COLO668 (cell line): Measurements from ENCODE around the gene VPS25.

Source experiments
- DNase-seq: peaks from one replicate; lab custom pipeline; 2025; ENCODE audit not compliant: unreplicated experiment; lab: John Stamatoyannopoulos, UW

The VPS25 gene

DNA sequence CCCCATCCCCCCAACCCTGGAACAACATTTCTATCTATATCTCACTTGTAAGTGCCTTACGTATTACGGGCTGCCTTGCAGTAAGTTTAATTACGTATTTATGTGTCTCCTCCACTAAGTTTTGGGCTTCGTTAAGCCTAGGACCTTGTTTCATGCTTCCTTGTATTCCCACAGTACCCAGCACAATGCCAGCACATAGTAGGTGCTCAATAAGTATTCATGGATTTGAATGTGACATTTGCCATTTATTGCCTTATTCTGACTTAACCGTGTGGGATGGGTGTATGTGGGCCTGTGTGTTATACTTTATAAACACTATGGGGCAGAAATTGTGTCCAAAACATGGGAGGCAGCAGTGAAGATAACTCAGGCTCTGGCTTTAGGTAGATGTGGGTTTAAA is 19.3 kb downstream of the VPS25 start:
- no peak for DNase-seq

DNA sequence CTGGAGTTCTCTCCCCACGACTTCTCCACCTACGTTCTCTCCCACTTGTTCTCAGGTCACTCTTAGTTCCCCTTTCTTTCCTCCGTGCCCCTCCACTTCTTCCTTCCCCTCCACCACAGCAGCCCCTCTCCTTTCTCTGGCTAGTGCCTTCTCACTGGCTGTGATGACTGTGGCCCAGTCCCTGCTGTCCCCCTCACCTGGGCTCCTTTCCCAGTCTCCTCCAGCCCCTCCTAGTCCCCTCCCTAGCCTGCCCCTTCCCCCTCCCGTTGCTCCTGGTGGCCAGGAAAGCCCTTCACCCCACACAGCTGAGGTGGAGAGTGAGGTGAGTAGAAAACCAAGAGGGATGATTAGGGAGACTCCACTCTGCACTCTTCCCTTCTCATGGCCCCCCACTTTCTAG is 21.8 kb downstream of the VPS25 start:
- DNase-seq = no peak

DNA sequence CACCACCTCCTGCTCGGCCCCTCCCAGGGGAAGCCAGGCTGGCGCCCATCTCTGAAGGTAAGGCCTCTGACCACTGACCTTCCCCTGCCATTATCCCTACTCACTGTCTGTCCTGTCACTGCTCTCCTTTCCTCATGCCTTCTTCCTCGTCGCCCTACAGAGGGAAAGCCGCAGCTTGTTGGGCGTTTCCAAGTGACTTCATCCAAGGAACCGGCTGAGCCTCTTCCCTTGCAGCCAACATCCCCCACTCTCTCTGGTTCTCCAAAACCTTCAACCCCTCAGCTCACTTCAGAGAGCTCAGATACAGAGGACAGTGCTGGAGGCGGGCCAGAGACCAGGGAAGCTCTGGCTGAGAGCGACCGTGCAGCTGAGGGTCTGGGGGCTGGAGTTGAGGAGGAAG is 22.2 kb downstream of the VPS25 start:
- DNase-seq = no peak

DNA sequence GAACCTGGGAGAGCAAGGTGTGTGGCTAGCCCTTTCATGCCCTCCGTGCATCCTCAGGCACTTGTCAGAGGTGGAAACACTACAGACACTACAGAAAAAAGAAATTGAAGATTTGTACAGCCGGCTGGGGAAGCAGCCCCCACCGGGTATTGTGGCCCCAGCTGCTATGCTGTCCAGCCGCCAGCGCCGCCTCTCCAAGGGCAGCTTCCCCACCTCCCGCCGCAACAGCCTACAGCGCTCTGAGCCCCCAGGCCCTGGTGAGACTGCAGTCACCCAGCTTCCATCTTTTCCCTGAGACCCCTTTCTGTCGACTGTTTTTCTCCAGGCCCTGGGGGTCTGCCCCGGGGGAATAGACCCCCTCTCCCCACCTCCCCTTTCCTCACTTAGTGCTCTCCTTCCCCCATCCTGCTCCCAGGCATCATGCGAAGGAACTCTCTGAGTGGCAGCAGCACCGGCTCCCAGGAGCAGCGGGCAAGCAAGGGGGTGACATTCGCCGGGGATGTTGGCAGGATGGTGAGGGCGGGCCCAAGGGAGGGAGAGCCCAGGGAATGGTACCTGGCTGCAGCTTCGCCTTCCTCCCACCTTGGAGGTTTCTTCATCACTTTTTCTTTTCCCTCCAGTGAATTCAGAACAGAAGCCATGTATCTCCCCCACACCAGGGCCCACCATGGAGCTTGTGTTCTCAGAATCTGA is 23.0 kb downstream of the VPS25 start:
- no peak for DNase-seq

DNA sequence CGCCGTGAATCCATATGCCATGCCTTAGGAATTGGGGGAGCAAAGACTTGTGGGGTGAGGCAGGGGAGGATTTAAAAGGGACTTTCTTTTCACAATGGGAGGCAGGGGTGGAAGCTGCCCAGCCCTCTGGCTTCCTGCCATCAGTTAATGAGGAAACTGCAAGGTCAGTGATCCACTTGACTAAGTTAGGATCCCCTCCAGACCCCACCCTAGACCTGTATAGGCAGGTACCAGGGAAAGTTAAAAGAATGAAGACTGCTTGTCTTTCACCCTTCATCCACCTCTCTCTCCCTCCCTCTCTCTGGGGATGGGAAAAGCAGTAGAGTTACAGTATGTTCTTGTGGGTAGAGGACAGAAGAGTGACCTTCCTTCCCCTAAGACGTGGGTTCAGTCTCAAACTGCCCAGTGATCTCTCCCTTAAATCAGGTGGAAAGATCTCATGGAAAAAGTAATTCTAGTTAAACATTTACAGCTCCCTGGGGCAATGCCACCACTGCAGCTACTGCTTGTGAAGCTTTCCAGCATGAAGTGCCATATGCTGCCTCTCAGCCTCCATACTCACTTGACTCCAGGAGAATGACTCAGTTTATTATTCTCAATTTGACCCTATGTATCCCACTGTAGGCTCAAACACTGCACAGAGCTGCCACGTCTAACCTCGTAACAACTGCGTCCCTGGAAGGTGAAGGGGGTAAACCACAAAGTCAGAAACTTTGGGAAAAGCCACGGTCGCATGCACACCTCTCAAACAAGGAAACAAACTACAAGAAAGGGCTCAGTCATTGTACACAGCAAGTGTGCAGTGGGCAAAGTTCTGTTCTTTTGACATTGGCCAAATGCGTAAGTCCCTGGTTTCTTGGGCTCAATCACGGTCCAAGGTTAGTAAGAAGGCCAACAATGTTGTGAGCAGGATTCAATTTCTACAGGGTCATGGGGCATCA is 24.1 kb downstream of the VPS25 start:
- DNase-seq = peak; percentile 5

DNA sequence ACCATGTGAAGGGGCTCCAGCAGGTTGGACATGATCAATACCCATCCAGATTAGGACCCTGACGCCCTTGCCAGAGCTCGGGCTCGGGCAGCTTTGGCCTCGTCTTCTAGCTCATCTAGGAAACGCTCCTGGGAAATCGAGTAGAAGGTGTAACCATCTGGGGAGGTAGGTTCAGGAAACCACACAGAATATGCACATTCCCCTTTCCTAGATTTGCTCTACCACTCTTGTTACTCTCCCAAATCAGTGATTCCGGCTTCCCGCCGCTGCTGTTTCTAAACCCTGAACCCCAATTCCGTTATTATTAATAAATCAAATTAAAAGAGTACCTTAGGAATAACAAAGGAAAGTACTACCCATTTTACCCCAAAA is 24.7 kb downstream of the VPS25 start:
- DNase-seq = no peak

DNA sequence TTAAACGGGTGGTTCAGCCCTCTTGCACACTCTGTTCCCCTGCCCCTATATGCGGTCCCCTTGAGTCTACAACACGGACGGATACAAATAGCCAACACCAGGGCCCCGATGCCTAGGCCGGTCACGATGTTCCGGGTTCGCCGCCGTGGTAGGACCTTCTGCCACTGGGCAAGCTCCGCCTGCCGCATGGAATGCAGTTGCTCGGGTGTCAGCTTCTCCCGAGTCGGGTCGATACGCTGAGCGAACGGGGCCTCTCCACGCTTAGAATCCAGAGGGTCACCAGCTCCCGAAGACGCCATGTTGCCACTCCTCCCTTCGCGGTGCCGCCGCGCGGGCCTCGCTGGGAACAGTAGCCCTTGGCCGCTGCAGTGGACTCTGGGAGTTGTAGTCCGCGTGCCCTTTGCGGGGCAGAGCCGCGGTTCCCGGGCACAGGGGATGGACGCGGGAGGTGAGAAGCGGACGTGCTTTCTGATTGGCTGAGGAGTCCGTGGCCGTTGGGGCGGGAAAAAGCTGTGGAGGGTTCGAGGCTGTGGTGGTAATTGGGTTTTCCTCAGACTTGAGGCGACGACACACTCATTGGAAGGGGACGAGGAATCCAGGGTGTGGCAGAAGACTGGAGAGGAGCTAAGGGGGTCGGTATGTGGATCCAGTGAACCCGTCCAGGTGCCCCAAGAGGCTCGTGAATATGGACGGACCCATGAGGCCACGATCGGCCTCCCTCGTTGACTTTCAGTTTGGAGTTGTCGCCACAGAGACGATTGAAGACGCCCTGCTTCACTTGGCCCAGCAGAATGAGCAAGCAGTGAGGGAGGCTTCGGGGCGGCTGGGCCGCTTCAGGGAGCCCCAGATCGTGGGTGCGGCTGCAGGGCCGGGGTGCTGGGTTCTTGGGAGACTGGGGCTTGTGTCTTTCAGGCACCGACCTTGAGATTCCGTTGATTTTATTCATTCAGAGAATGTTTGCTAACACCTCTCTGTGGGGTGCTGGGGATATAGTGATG is 25.4 kb downstream of the VPS25 start, which contains the start of the genes CNTD1 and COA3:
TSS of gene CNTD1 (plus strand) at position 479 of the 998 bp plus-strand sequence. CDS start at position 686, 207 bp downstream.
TSS of gene COA3 (minus strand) at position 322 of the 998 bp plus-strand sequence. CDS start at position 299, 23 bp downstream.
- peak; percentile 83 for DNase-seq

DNA sequence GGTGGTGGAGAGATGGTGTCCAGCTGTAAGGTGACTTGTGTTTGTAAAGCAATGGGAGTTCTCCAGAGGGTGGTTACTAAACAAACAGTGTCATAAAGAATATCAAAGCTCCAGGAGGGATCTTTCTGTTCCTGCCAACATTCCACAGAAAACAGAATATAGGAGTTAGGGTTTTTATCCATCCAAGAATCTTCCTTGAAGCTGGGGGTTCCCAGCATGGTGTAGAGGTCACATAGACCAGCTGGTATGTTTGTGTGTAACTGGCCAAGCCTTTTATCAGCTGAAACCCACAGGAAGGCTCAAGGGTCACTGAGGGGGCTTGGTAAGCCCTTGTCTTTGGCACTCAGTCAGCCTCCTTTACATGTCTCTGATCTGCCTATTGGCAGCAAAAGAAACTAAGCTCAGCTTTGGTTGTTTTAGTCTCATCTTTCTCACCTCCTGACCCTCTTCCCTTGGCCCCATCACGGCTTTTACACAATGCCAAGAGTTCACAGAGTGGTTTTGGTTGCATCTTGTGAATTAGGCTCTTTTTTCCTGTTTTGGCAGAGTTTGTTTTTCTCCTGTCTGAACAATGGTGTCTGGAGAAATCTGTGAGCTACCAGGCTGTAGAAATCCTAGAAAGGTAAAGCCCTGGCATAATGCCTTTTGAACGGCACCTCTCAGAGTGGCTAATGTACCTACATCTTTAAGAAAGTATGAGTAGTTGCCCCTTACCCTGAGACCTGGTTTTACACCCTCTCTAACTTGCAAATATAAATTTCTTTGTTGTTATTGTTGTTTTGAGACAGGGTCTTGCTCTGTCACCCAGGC is 30.0 kb downstream of the VPS25 start:
- no peak for DNase-seq

DNA sequence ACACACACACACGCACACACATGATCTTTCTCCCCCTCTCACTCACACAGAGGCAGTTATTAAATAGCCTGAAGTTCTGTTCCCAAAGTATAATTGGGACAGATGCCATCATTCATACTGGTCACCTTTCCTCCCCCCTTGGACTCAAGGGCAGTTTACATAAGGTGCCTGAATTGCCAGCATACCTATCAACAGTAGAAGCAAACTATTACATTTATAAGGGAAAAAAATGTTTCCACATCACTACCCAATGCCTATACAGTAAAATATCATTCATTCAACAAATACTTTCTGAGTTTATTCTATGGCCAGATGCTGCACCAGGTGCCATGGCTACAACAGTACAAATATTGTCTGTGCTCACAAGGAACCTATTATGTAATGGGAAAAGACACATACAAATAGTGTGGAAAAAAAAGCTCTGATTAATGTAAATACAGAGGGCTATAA is 31.7 kb downstream of the VPS25 start:
- peak; percentile 32 for DNase-seq

DNA sequence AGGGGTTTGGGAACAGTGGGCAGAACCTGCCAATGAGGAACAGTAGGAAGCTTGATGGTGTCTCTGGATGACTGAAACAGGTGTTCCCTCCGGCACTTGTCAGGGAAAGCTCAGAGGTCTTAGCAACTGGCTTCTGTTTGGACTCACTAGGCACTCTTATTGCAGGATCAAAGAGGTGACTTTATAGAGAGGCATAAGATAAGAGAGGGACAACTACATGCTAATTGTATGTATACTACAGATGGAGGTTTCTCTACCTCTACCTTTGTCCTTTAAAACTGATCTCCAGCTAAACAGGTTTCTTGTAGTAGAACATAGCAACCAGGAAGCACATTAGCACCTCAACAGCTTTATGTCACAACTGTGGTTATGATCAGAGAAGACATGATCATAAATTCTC is 33.0 kb downstream of the VPS25 start:
- no peak for DNase-seq

DNA sequence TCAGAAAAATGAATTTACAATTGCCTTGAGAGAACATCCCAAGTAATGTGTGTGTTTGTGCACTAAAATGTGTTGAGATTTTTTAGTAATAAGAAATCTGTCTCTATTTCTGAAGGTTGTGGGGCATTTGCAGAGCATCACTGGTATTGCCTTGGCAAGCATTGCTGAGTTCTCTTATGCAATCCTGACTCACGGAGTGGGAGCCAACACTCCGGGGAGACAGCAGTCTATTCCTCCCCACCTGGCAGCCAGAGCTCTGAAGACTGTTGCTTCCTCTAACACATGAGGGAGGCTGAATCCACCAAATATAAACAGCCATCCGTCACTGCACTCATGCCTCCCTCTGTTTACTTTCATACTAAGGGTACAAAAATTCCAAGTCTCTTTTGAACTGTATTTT is 36.0 kb downstream of the VPS25 start:
- no peak for DNase-seq

DNA sequence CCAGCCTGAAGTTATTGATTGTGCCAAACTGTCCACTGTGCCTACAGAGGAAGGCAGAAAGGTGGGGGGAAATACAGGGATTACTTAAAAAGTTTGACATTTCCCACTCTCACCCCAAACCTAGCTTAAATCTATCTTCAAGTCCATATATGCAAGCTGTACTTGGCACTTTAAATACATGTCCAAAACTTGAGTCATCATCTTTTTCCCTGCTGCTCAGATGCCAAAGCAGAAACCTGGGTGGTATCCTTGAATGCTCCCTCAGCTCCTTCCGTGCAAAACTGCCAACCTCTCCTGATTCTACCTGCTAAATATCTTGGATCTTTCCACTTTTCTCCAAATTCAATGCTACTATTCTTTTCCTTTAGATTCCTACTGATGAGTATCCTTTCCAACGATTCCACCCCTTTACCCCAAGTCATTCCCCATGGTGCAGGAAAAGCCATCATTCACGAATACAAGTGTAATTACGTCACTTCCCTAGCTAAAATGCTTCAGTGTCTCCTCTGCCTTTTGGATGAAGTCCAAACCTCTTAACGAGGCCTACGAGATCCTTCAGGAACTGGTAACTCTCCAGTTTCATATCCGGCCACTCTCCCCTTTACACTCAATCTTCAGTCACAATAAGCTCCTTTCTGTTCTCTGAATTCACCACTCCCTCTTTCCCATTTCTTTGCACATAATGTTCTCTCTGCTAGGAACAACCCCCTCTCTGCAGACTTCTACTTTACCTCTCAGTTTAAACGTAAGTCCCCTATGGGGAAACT is 41.6 kb downstream of the VPS25 start:
- no peak for DNase-seq

DNA sequence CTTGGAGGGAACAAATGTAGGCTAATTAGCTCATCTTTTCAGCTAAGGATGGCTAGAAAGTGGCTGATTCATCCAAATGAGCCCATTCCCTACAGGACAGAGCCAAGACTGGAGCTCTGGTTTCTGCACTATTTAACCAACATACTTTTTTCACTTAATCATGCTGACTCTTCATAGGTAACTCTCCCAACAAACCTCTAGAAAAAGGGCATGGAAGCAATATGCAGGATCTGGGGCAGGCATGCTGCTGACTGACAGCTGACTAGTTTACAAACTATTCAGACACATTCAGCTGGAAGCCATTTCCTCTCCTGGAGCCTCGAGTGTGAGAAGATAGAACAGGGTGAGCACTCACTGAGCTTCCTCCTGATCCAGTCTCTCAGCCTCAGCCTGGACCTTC is 44.6 kb downstream of the VPS25 start:
- no peak for DNase-seq

DNA sequence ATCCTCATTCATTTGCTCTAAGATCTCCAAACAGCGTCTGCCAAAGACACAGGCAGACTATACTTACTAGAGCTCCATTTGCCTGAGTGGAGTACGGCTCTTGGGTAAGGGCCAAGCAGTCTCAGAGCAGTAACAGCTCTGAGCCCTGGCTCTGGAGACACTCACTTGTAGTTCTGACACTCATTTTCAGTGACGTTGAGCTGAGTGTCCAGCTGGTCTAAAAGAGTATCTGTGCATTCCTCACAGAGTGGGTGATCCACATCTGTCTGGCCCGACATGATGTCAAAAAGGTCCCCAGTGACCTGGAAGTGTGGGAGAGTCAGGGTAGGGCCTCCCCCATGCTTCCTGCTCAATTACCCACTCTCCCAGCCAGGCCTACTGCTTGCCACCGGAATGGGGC is 45.1 kb downstream of the VPS25 start:
- DNase-seq = no peak

DNA sequence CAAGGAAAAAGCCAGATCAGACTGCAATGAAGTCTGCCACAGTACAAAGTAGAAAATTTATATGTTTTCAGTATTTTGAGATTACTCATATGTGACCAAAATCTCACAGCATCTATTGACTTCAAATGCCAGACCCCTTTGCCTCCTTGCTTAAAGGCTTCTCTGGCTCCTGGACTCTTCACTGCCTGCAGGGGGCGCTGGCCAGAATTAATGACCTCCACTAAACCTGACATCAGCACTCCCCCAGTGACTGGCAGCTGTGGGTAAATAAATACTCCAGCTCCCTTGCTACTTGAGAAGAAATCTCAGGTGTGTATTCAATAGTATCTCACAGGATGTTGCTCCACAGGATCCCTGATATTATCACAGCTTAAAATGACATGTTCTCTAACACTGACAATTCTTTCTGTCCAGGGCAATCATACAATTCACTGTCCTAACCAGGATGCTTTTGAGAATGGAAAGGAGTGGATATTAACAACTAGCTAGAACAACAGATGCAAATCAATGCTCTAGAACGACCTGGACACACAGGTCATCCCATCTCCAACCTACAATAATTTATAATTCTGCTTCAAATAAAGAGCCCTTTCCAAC is 46.8 kb downstream of the VPS25 start:
- DNase-seq = peak; percentile 68

DNA sequence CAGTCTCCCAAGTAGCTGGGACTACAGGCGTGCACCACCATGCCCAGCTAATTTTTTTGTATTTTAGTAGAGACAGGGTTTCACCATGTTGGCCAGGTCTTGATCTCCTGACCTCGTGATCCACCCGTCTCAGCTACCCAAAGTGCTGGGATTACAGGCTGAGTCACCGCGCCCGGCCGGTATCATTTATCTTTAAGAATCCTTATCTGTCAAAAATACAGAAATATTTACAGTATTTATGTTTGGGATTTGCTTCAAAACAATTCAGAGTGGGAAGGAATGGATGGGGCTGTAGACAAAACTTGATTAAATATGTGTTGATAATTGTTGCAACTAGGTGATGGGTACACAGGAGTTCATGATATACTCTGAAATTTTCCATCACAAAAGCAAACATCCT is 47.9 kb downstream of the VPS25 start:
- no peak for DNase-seq

DNA sequence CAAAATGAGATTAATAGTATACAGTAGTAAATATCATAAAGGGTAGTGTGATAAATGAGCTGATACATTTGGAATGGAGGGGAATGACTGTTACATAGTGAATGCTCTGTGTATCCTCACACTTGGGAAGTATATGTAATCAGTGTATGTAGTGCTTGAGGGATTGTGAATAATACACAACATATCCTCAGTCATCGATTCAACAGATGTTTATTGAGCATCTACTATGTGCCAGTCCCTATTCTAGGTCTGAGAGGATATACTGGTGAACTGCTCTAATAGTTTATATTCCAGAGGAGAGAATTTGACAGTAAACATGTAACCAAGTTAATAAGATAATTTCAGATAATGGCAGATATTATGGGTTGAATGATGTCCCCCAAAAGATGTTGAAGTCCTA is 54.2 kb downstream of the VPS25 start:
- no peak for DNase-seq
